Keratinocyte (primary cell): ENCODE results near the gene RET.

ENCODE experiments used
- EZH2 ChIP-seq: IDR thresholded peaks from one replicate; pipeline ENCODE4 v1.6.1; 2012; ENCODE audit warnings: inconsistent platforms, mild to moderate bottlenecking, low read length, moderate library complexity
- TF ChIP-seq, protein P1 (sequence below), 3 experiments: IDR thresholded peaks in 1 of 3; conservative IDR thresholded peaks in 1 of 3; optimal IDR thresholded peaks in 1 of 3; 2 replicates in 2 of 3; 3 replicates in 1 of 3; pipeline versions ENCODE3 to v1.5.1; 2011; ENCODE audit warnings: low read length in 3 of 3, mild to moderate bottlenecking in 3 of 3, moderate library complexity in 2 of 3, control low read depth in 1 of 3, inconsistent platforms in 1 of 3; ENCODE audit not compliant: insufficient read depth in 2 of 3; ENCODE audit errors: extremely low read depth in 1 of 3

DNA sequence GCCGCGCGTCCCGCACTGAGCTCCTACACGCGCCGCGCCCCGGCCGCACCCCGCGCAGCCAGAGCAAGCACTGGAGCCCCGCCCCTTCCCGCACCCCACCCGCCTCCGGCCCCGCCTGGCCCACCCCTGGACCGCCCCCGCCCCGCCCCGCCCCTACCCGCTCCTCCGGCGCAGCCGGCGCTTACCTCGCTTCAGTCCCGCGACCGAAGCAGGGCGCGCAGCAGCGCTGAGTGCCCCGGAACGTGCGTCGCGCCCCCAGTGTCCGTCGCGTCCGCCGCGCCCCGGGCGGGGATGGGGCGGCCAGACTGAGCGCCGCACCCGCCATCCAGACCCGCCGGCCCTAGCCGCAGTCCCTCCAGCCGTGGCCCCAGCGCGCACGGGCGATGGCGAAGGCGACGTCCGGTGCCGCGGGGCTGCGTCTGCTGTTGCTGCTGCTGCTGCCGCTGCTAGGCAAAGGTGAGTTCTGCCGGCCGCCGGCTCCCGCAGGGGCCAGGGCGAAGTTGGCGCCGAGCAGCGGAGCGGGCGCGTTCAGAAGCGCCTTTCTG lies at the start of gene RET:
- TF ChIP-seq, protein P1, sequence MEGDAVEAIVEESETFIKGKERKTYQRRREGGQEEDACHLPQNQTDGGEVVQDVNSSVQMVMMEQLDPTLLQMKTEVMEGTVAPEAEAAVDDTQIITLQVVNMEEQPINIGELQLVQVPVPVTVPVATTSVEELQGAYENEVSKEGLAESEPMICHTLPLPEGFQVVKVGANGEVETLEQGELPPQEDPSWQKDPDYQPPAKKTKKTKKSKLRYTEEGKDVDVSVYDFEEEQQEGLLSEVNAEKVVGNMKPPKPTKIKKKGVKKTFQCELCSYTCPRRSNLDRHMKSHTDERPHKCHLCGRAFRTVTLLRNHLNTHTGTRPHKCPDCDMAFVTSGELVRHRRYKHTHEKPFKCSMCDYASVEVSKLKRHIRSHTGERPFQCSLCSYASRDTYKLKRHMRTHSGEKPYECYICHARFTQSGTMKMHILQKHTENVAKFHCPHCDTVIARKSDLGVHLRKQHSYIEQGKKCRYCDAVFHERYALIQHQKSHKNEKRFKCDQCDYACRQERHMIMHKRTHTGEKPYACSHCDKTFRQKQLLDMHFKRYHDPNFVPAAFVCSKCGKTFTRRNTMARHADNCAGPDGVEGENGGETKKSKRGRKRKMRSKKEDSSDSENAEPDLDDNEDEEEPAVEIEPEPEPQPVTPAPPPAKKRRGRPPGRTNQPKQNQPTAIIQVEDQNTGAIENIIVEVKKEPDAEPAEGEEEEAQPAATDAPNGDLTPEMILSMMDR (optimal IDR thresholded peaks at IDR 0.05 in 1 of 3, IDR thresholded peaks at IDR 0.05 in 1 of 3, conservative IDR thresholded peaks at IDR 0.05 in 1 of 3; ENCODE audit: extremely low read depth in 1 of 3, insufficient read depth in 2 of 3, low read length in 3 of 3), result no peak
- no peak for TF ChIP-seq EZH2
